HG03280 (cell line): ENCODE data around the gene FGF14.

ENCODE experiments used
- ATAC-seq: cut with Tn5 transposase; IDR thresholded peaks from one replicate; pipeline ENCODE4 v1.9.1; 2021; ENCODE audit warnings: mild to moderate bottlenecking, moderate library complexity; ENCODE audit not compliant: unreplicated experiment

Gene FGF14

DNA sequence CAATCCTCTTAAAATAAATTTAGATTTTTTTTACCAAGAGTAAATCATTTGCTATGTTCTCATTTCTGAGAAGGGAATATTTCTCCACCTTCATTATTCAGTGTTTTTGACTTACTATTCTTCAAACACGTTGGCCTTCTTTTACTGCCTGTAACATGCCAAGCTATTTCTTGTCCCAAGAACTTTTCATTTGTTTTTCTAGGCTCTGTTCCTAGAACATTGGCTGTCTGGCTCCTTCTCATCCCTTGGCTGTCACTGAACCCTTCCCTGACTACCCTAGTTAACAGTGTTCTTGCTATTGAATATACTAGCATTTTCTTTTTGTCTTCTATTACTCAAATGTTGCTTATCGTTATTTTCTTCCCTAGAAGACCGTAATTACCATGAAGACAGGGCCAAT, 701.2 kb downstream of the FGF14 start:
- no peak for ATAC-seq

DNA sequence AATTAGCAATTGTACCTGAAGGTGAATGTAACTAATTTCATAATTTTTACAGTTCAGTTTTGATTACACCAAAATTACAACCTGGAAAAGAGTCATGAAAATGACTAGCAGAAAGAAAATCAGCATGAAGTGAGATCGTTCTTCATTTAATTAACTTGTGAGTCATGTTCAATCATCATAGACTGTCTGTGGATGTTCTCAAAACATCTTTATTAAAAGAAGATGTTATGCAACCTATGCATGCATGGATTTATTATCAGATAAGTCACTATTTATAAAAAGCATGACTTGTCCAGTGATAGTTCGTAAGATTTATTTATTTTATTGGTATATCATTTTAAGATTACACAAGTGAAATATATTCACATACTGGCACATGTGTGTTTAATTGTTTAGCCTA, 703.4 kb downstream of the FGF14 start:
- no peak for ATAC-seq

DNA sequence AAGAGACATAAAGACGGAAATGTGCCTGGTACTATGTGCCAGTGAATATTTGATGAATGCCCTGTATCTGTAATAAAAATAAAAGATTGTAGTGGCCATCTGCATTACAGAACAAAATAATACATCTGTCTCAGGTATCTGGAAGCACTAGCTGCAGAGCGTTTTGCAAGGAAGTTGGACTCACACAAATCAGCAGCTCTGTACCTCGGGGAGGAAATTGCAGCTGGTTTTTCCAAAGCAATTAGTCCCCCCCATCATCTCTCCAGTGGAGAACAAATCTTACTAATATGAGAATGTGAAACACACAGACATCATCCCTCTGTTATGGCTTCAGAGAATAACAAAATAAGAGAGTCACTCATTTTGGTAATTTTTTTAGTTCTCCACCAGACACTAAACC, 704.1 kb downstream of the FGF14 start:
- ATAC-seq: no peak

DNA sequence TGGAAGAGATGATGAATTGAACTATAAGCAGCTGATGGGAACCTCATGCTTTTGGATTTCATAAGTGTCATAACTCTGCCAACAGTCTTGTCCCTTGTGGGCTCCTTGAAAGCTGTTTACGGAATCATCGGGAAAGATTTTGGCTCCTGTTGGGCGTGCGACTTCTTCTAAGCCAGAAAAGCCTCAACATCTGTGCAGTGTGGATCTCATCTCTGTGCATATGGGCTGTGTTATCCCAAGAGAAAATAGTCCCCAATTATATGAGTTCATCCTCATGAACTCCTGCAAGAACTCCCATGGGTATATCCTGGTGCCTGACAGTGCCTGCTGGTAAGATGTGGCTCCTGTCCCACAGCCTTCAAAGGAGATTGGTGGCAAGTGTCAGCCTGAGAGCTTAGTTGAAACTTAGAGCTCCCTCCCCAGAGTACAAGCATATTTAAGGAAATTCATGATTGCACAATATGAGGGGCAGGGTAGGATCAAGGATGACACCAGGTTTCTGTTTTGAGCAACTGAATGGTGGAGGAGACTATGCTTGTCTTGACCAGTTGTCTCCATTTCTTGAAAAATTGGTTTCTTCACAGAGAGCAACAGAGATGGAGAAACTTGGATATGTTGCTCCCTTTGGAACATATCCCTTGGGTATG, 705.9 kb downstream of the FGF14 start:
- ATAC-seq: no peak

DNA sequence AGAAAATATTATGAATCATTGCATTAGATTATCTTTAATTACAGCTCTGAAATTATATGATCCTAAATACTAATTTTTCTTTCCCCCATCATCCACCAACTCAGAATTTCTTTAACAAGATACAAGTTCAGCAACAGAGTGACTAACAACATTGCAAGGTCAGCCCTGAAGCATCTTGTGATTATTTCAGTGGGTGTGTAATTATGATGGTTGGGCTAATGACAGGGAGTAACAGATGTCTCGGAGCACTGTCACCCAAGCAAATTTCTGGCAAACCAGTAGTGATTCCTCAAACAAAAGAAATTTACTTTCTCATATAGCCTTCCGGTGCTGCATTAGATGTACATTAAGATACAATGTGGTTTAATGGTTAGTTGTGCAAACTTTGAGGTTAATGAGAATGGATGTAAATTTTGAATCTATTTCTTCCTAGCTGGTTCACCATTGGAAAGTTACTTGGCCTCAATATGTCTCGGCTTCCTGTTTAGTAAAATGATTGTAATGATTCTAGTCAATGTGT, 710.4 kb downstream of the FGF14 start:
- no peak for ATAC-seq

DNA sequence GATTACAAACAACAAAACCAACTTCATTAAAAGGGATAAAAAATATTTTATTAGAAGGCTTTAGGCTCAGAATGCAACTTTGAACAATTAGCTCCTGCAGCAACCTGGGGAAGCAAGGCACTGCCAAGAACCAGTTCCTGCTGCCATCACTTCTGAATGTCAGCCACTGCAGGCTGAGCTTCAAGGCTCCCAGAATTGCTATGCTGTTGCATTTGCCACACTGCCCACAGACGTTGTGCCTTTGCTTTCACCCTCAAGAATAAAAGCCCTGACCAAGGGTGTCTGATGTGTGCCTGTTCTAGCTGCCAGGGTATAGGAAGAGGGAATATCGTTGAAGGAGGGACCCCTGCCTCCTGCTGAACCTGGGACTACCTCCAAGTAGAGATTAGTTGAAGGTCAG, 711.0 kb downstream of the FGF14 start:
- no peak for ATAC-seq

DNA sequence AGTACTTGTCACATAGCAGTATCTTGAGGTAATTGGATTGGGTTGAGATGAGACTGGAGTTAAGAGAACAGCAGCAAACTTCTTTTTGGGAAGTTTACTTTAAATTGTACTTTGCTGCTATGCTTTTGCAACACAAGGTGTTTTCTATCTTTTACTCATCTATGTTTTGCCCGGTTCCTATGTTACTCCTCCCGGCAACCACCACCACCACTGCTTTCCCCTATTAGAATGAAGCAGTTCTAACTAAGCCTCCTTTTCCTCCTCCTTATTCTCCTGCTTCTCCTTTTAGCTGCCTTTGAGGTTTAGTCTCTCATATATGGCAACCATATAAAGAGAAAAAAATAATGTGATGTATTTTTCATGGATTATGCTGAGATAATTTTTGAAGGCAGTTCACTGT, 715.8 kb downstream of the FGF14 start:
- ATAC-seq: no peak

DNA sequence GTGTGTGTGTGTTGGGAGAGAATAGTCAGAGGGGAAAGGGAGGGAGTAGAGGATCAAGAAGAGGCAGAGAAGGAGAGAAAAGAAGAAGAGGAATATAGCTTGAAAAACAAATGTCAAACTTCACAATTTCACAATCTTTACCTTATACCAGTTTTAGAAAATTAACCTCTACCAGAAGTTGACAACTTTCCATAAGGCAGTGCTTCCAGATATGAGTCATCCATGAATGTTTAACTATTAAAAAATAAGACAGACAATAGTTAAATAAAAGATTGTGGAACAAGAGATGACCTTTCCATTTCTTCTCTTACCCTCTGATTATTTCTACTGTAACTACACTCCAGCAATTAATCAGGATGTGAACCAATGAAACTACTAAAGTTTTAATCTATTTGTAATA, 720.0 kb downstream of the FGF14 start:
- no peak for ATAC-seq

DNA sequence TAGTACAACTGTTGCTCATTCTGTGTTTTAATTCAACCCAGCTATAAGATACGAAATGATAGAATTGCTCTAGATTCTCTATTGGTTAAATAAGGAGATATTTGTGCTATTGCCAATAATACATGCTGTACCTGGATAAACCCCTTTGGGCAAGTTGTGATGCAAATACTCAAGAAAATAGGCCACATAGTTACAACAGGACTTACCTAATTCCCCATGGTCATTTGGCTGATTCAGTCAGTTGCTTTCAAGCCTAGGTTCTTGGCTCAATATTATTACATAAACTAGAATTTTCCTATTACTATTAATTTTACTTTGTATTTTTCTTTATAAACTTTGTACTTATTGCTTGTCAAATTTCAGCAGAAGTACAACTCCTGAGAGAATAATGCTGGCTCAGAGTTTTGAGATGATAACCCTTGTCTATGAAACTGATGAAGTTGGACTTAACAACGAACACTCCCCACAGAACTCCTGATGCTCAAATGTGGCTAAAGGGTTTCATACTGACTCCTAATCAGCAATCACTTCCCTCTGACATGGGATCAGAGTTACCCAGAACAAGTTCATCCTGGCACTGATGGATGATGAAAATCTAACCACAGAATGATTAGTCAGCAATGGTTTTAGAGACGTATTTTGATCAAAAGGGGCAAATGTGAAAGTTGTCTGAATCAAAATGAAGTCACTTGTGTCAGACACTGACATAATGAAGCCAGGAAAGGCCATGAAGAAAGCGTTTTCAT, 728.3 kb downstream of the FGF14 start:
- ATAC-seq: no peak

DNA sequence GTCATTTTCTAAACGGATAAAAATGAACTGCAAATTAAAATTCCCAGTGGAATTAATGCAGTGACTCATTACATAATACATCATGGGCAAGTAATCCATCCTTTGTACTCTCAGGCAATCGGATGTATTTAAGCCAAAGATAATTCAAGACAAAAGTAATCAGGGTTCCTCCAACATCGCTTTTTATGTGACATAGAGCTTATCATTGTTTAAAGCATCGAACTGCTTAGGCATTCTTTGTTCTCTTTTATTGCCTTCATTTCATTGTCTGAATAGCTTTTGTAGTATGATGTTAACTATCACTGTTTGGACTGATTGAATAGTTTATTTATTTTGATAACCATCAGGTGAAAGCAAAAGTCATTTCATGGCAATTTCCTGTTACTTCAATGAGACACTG, 740.0 kb downstream of the FGF14 start:
- no peak for ATAC-seq
